ENCODE measurements around the gene PPP4R3A. TPM values are rescaled to one million over a fixed set of nuclear protein-coding genes. Genes with fewer than 3 reads are reported as not detected.

PPP4R3A gene
- total RNA-seq, 1 experiment from 2014 or later, result 74.4 TPM

GRCh38 chr14:91533623-91534022 is 23.5 kb upstream of the PPP4R3A start:
- H3K9ac ChIP-seq (ENCODE audit: low read length), result no peak overlapping the region
- no peaks in the 10 kb centered on the region for H3F3A ChIP-seq (ENCODE audit: low read length, unreplicated experiment)
- no peak overlapping the region for H3K4me2 ChIP-seq (ENCODE audit: low read length)
- no peak overlapping the region for H2AFZ ChIP-seq (ENCODE audit: low read length)
- POLR2A ChIA-PET (ENCODE audit: unreplicated experiment), result no interaction called here
- no peak overlapping the region for H3K4me3 ChIP-seq (ENCODE audit: low read length)
- no peaks in the 10 kb centered on the region for H3K36me3 ChIP-seq (ENCODE audit: low read depth, low read length)
- H4K20me1 ChIP-seq (ENCODE audit: low read length), result no peaks in the 10 kb centered on the region
- H3K9me2 ChIP-seq (replicated peaks; ENCODE audit: low read length), result no peaks in the 10 kb centered on the region
- H3K27me3 ChIP-seq (ENCODE audit: low read length), result no peaks in the 10 kb centered on the region
- DNase-seq (no peak), ATAC-seq (no peak)
- H3K4me1 ChIP-seq (ENCODE audit: insufficient read depth, low read length), result peaks cover 7% of the 10 kb centered on the region; the same call in 1 of the 2 replicates
- H3K27ac ChIP-seq (ENCODE audit: low read length), result no peak overlapping the region
- CTCF ChIA-PET, result no interaction called here
- no peaks in the 10 kb centered on the region for H3K9me3 ChIP-seq (ENCODE audit: low read length)
- BruUV-seq (replicated peaks), result no TSS peak
- TF ChIP-seq CTCF (conservative IDR thresholded peaks at IDR 0.05; ENCODE audit: low read depth, low read length) (no peak), EZH2phosphoT487 (IDR thresholded peaks at IDR 0.05; ENCODE audit: borderline replicate concordance, low read length) (no peak), EZH2 (IDR thresholded peaks at IDR 0.05; ENCODE audit: low read length, unreplicated experiment) (no peak)
- H3K79me2 ChIP-seq (ENCODE audit: low read length), result no peaks in the 10 kb centered on the region
- intact Hi-C loops (cut with micrococcal nuclease), result no loop called here

GRCh38 chr14:91523972-91524371 is 13.9 kb upstream of the PPP4R3A start:
- no peak for ATAC-seq
- ChIA-PET POLR2A (ENCODE audit: unreplicated experiment) (no interaction called here), CTCF (no interaction called here)
- Histone ChIP-seq H3K9me3 (ENCODE audit: low read length) (no peaks in the 10 kb centered on the region), H3K9me2 (replicated peaks; ENCODE audit: low read length) (no peaks in the 10 kb centered on the region), H2AFZ (ENCODE audit: low read length) (no peak overlapping the region), H3K27me3 (ENCODE audit: low read length) (no peaks in the 10 kb centered on the region), H3K36me3 (ENCODE audit: low read depth, low read length) (no peaks in the 10 kb centered on the region), H3F3A (ENCODE audit: low read length, unreplicated experiment) (no peaks in the 10 kb centered on the region), H3K4me1 (ENCODE audit: insufficient read depth, low read length) (no peaks in the 10 kb centered on the region), H3K4me2 (ENCODE audit: low read length) (no peak overlapping the region), H3K79me2 (ENCODE audit: low read length) (no peaks in the 10 kb centered on the region), H3K9ac (ENCODE audit: low read length) (no peak overlapping the region), H4K20me1 (ENCODE audit: low read length) (no peaks in the 10 kb centered on the region), H3K27ac (ENCODE audit: low read length) (no peak overlapping the region), H3K4me3 (ENCODE audit: low read length) (no peak overlapping the region)
- DNase-seq, result no peak
- no TSS peak for BruUV-seq (replicated peaks)
- no peak for TF ChIP-seq EZH2phosphoT487 (IDR thresholded peaks at IDR 0.05; ENCODE audit: borderline replicate concordance, low read length)
- no peak for TF ChIP-seq EZH2 (IDR thresholded peaks at IDR 0.05; ENCODE audit: low read length, unreplicated experiment)
- TF ChIP-seq CTCF (conservative IDR thresholded peaks at IDR 0.05; ENCODE audit: low read depth, low read length), result no peak
- intact Hi-C loops (cut with micrococcal nuclease), result no loop called here

- no peak overlapping the region for H2AFZ ChIP-seq (ENCODE audit: low read length)
- POLR2A ChIA-PET (ENCODE audit: unreplicated experiment), result no interaction called here
- no peaks in the 10 kb centered on the region for H3K36me3 ChIP-seq (ENCODE audit: low read depth, low read length)
- no peak overlapping the region for H3K4me2 ChIP-seq (ENCODE audit: low read length)
- no peaks in the 10 kb centered on the region for H3F3A ChIP-seq (ENCODE audit: low read length, unreplicated experiment)
- intact Hi-C loops (cut with micrococcal nuclease), result no loop called here
- H3K79me2 ChIP-seq (ENCODE audit: low read length), result no peaks in the 10 kb centered on the region
- no peaks in the 10 kb centered on the region for H3K4me1 ChIP-seq (ENCODE audit: insufficient read depth, low read length)
- no peaks in the 10 kb centered on the region for H3K9me3 ChIP-seq (ENCODE audit: low read length)
- TF ChIP-seq CTCF (conservative IDR thresholded peaks at IDR 0.05; ENCODE audit: low read depth, low read length), result no peak
- no peak for TF ChIP-seq EZH2phosphoT487 (IDR thresholded peaks at IDR 0.05; ENCODE audit: borderline replicate concordance, low read length)
- TF ChIP-seq EZH2 (IDR thresholded peaks at IDR 0.05; ENCODE audit: low read length, unreplicated experiment), result no peak
- DNase-seq, result no peak
- no TSS peak for BruUV-seq (replicated peaks)
- no peak overlapping the region for H3K27ac ChIP-seq (ENCODE audit: low read length)
- H3K4me3 ChIP-seq (ENCODE audit: low read length), result no peak overlapping the region
- H4K20me1 ChIP-seq (ENCODE audit: low read length), result no peaks in the 10 kb centered on the region
- no peak for ATAC-seq
- CTCF ChIA-PET, result no interaction called here
- no peaks in the 10 kb centered on the region for H3K9me2 ChIP-seq (replicated peaks; ENCODE audit: low read length)
- no peaks in the 10 kb centered on the region for H3K27me3 ChIP-seq (ENCODE audit: low read length)
- no peak overlapping the region for H3K9ac ChIP-seq (ENCODE audit: low read length)
Measured at GRCh38 chr14:91521061-91521640, 11.0 kb upstream of the PPP4R3A start.

Data from PC-3 (cell line).